Stimulated activated CD4-positive, alpha-beta T cell treated with anti-CD3 and anti-CD28 coated beads, Interleukin-1b, Interleukin-23, amount 100 ng/mL, for 4 hours (primary cell): ENCODE data around the gene ANKRD33B.
"Not testable (repeated sequence)": the region's sequence is repeated elsewhere in the genome, so short reads cannot be mapped to it uniquely, and the experiment has no call there.

Experiments
- DNase-seq, 2 donors: peaks; one replicate each; pipeline ENCODE4 v3.0.0-alpha.2; 2020; ENCODE audit warnings: low read depth in 2 of 2

ANKRD33B gene

DNA sequence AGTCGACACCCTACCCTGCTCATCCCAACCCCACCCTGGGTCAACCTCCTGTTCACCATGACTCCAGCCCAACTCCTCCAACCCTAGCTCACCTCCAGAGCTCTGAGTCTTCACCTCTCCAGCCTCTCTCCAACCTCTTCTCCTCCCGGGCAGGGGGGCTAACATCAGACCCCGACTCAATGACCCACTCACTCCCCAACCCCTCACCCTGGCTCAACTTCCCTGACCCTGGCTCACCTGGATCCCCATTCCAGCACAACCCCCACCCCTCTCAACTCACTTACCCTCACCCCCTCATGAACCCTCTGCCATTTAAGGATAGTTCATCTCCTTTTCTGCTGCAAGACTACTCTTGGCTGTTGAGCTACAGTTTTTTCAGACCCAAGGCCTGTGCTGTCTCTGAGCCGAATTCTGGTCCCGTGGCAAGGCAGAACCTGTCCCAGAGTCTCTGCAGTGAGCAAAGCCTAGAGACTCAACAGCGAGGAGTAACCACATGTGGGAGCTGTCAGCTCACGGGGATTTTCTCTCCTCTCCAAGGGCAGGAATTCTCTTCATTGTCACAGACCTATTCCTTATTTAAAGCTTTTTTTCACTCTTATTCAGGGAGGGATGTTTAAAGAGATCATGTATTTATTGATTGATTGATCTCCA, 29.8 kb downstream of the ANKRD33B start:
- DNase-seq = no peak

DNA sequence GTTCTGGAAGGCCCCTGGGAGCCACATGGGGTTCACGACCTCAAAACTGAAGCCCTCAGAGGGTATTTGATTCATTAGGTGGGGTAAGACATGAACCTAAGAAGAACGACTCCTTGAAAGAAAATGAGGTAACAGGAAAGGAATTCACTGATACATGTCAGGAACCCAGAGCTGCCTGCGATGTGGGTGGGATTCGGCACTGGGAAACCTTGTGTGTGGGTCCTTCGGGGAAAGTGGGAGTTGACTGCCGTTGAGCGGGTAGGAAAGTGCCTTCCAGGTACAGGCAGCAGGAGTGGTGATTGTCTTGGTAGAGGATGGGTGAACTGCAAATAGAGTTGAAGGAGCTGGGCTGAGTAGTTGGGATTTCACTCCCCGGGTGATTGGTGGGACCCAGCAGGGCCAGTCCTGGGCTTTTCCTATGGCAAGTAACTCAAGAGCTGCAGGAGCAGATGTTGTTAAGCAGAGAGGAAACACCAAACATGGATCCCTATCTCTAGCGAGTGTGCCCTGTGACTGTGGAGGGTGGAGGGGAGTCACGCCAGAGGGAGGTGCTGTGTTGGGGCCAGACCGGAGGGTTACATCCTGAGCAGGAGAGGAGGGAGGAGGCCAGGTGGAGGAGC, 30.8 kb downstream of the ANKRD33B start:
- DNase-seq = no peak

DNA sequence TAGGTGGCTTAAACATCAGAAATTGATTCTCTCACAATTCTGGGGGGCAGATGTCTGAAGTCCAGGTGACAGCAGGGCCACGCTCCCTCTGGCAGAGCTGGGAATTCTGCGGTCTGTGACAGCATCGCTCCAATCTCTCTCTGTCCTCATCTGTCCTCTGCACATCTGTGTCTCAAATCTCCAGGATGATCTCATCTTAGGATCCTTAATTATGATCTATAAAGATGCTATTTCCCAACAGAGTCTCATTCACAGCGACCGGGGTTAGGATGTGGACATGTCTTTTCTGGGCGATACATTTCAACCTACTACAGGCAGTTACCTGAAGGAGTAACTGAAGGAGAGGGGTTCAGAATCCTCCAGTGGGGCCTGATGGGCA, 31.4 kb downstream of the ANKRD33B start:
- DNase-seq = no peak

DNA sequence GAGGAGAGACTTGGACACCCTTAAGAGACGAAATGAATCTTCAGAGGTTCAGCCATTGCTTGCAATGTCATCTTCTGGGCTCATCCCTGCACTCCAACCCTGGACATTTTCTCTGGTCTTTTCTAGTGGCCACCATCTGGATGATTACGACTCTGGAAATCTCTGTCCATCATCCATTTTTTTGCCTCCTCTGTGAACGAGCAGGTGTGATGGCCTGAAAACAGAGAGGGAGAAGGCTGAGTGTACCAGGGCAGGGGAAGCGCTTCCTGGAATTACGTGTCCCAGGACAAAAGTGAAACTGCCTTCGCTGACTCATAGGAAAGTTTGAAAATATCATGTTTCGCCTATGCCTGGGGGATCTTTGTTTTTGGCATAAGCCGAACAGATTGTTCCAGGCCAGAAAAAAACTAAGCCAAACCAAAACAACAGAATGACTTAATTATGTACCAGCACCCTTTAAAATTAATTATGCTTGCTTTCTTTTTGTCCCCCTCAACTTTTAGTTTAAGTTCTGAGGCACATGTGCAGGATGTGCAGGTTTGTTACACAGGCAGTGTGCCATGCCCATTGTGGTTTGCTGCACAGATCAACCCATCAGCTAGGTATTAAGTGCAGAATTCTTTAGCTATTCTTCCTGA, 31.9 kb downstream of the ANKRD33B start:
- peak in 1 of 2 donors; percentile 32 for DNase-seq

DNA sequence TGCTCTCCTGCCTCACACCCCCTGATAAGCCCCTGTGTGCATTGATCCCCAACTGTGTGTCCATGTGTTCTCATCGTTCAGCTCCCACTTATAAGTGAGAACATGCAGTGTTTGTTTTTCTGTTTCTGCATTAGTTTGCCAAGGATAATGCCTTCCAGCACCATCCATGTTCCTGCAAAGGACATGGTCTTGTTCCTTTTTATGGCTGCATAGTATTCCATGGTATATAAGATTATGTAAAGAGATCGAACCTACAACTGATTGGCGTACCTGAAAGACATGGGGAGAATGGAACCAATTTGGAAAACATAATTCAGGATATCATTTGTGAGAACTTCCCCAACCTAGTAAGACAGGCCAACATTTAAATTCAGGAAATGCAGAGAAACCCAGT, 32.4 kb downstream of the ANKRD33B start:
- DNase-seq = no peak

DNA sequence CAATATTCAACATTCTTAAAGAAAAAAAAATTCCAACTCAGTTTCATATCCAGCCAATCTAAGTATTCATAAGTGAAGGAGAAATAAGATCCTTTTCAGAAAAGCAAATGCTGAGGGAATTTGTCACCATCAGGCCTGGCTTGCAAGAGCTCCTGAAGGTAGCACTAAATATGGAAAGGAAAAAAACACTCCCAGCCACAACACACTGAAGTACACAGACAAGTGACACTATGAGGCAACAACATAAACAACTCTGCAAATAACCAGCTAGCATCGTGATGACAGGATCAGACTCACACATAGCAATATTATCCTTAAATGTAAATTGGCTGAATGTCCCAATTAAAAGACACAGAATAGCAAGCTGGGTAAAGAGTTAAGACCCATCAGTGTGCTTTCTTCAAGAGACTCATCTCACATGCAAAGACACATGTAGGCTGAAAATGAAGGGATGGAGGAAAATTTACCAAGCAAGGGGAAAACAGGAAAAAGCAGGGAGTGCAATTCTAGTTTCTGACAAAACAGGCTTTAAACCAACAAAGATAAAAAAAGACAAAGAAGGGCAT, 33.1 kb downstream of the ANKRD33B start:
- DNase-seq = no peak

DNA sequence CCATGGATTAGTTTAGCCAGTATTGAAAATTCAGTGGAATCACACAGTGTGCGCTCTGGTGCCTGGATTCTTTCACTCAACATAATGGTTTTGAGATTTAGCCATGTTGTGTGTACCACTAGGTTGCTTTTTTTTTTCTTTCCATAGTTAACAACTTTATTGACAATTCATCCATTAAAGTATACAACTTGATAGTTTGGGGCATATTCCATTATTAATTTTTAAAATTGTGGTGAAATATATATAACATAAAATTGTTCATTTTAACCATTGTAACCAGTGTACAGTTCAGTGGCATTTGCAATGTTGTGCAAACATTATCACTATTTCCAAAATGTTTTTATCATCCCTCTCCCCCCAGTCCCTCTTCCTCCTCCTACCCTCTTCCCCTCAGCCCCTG, 35.2 kb downstream of the ANKRD33B start:
- no peak for DNase-seq

DNA sequence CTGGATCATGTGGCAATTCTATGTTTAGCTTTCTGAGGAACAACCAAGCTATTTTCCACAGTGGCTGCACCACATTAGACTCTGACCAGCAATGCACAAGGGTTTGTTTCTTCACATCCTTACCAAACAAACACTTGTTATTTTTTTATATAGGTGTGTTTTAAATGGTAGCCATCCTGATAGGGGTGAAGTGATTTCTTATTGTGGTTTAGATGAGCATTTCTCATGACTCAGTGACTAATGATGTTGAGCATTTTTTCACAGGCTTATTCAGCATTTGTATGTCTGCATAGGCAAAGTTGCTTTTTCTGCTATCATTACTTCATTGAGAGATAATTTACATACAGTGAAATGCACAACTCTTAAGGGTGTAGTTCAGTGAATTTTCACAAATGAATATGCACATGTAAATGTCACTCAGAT, 36.0 kb downstream of the ANKRD33B start:
- no peak for DNase-seq

DNA sequence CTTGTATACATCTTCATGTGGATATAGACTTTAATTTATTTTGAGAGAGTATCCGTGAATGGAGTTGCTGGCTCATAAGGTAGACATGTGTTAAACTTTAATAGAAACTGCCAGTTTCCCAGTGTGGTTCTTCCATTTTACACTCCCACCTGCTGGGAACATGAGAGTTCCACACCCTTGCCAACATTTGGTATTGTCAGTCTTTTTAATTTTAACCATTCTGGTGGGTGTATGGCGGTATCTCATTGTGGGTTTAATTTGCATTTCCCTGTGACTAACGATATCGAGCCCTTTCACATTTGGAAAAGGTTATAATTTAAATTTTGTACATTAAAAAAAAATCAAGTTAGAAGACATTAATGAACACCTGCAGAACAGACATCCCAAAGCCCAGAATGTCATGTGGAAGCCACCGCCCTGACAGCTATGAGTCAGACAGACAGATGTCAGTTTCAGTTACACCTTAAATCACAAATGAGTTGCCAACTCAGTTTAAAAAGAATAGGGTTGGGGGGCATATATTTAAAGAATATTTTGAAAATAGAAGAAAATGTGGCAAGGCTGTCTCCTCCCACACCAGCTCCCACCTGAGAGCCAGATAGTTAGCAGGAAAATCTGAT, 36.9 kb downstream of the ANKRD33B start:
- no peak for DNase-seq

DNA sequence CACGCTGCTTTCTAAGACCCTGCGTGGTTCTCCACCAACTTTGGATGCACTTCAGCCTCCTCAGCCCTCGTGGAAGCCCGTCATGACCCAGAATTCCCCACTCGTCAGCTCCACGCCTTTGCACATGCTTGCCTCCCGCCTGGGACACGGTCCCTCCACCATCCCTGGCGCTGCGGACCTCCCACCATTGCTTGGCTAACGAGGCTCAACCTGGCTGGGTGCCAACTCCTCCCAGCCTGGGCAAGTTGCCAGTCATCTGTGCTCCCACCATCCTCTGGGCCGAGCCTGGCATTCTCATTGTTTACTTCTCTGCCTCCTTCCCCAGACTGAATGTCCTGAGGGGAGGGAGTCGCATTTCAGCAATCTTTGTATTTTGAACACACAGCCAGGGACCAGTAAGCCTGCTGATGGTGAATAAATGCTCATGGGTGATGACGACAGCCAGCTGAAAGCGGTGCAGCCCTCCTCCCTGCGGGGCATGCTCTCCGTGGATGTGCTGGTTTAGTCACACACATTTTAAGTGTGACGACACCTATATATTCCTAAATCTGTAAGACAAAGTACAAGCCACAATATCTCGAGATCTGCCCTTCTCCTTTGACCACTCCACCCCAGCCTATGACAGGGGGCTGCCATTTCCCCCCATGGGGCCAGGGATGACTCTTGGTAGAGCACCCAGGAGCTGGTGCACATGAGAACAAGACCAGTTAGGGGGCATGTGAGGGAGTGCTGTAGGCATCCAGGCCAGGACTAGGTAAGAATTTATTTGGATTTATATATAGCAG, 37.6 kb downstream of the ANKRD33B start:
- DNase-seq = no peak

DNA sequence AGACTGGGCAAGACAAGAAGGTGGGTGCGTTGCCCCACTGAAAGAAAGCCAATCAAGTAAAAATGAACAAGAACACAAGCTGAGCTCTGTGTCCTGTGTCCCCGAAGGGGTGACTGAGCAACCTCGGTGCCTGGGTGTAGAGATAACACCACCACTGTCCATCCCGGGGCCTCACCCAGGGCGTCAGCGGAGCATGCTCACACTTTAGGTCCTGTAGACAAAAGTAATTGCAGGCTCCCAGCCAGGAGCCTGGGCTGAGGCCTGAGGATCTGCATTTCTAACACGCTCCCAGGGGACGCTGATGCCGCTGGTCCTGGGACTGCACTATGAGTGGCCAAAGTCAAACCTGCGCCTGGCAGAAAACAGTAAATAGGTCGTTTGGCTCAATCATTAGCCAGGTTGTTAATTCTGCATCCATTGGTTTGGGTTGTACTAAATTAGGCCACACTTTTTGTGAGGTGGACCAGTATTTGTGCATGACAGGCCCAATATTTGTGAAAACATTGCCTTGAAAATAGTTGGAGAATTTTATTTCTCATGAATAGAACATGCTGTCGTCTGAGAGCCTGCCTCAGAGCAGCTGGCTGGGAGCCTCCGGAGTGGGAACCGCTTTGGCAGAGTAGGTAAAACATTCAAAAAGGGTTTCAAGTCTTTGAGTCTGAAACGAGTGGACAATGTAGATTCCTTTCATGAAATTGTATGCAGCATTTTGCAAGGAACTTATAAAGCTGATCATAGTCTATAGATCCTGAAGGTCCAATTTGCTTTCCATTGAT, 38.3 kb downstream of the ANKRD33B start:
- no peak for DNase-seq

DNA sequence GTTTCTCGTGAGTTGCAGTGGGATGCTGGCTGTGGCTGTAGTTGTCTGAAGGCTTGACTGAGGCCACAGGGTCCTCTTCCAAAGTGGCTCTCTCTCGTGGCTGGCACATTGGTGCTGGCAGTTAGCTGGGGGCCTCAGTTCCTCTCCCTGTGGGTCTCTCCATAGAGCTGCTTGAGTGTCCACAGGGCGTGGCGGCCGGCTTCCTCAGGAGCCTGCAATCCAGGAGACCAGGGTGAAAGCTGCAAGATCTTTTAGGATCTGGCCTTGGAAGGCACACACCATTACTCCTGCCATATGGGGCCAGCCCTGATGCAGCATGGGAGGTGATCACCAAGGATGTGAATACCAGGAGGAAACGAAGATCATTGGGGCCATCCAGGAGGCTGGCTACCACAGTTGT, 41.1 kb downstream of the ANKRD33B start:
- no peak for DNase-seq

DNA sequence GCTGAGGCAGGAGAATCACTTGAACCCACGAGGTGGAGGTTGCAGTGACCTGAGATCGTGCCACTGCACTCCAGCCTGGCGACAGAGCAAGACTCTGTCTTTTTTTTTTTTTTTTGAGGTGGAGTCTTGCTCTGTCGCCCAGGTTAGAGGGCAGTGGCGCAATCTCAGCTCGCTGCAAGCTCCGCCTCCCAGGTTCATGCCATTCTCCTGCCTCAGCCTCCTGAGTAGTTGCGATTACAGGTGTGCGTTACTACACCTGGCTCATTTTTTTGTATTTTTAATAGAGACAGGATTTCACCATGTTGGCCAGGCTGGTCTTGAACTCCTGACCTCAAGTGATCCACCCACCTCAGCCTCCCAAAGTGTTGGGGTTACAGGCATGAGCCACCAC, 42.8 kb downstream of the ANKRD33B start:
- DNase-seq = not testable (repeated sequence)

DNA sequence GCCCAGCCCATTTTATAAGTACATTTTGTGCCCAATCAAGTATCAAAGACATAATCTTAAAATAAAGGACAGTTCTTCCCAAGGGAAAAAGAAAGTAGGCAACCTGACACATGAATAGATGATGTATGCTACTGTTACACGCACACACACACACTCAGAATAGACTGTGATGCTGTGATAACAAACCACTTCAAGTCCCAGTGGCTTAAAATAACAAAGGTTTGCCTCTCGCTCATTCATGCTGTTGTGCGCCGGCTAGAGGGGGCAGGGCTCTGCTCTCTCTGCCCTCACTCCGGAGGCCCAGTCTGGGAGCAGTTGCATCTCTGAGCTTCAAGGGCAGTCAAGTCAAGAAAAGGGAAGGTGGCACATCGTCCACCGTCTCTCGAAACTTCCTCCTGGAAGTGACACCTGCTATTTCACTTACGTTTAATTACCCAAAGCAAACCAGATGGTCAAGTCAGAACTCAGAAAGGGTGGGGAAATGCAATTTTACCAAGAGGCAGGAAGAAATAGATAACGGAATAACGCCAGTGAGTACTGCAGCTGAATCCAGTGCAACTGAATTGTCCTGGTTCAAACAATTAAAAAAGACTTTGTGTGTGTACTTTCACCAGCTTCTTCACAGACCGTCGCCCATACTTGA, 43.3 kb downstream of the ANKRD33B start:
- no peak for DNase-seq

DNA sequence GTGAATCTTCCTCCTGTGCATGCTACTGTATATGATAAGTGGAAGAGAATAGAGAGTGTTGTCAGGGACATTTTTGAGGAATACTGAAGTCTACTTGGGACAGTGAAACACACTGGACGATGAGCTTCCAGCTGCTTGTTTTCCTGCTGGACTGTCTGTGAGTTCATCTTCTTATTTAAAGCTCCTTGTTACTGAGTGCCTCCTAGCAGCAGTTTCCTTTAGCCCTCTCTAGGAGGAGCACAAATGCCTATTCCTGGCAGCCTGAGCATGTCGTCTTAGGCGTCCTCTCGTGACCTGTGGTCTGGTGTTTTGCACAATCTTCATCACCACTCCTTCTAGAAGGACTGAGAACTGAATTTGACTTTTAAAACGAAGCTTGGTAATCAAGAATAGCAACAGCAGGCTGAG, 43.8 kb downstream of the ANKRD33B start:
- no peak for DNase-seq

DNA sequence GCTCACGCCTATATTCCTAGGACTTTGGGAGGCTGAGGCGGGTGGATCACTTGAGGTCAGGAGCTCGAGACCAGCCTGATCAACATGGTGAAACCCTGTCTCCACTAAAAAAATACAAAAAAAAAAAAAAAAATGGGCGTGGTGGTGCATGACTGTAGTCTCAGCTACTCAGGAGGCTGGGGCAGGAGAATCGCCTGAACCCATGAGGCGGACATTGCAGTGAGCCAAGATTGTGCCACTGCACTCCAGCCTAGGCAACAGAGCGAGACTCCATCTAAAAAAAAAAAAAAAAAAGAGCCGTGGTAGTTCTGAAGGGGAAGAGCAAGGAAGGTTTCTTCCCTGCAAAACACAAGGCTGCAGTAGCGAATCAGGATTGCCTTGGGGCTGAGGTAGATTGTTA, 44.2 kb downstream of the ANKRD33B start:
- not testable (repeated sequence) for DNase-seq

DNA sequence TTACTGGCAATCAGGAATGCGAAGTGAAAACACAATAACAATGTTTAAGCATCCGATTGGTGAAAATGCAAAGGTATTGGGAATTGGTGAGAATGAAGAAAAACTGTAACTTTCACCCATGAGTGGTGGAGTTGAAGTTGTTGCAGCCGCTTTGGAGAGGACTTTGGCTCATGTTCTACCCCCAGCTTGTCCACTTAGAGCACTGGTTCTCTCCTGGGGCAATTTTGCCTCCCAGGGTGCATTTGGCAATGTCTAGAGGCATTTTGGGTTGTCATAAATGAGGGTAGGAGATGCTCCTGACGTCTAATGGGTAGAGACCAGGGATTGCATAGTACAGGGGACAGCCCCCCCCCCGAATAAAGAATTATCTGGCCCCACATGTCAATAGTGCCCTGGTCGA, 46.2 kb downstream of the ANKRD33B start:
- no peak for DNase-seq

DNA sequence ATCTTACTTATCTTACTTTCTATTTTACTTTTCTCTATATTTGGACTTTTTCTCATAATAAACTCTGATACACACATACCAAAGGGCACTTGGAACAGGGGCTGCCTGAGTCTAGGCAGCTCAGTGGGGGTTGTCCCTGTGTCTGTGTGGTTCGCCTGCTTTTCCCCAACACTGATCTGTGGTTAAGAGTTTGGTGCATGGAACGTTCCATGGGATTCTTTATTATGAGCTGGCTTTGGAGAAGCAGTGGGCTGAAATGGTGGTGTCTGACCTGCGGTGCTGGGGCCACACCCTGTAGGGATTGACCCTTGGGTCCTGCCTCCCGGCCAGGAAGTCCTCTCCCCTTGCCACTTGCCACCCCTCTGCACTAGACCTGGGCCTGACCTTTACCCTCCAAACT, 47.4 kb downstream of the ANKRD33B start:
- no peak for DNase-seq

DNA sequence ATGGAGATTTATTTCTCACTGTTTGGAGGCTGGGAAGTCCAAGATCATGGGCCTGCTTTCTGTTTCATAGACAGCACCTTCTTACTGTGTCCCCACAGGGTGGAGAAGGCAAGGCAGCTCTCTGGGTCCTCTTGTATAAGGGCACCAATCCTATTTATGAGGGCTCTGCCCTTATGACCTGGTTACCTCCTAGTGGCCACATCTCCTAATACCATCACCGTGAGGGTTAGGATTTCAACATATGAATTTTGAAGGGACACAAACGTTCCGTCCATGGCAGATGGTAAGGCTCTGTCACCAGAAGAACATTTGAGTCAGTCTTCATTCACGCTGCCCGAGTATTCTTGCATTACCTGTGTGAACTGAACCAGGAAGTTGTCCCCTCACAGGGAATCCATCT, 48.4 kb downstream of the ANKRD33B start:
- DNase-seq = no peak

DNA sequence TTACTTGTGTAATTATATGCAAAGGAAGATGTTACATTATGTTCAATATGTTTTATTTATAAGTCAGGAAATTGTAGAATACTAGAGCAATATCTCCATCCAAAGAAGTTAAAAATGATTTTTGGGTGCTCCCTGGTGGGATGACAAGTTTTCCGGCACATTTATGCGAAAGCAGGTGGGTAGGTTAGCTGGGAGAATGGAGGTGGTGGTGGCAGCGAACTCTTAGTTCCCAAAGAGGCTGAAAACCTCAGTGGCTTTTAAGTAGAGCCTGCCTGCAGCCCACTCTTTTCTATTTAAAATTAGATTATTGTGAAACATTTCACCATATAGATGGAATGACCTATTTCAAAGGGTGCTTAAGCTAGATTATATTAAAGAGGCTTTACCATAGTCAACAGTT, 51.8 kb downstream of the ANKRD33B start:
- DNase-seq = no peak

DNA sequence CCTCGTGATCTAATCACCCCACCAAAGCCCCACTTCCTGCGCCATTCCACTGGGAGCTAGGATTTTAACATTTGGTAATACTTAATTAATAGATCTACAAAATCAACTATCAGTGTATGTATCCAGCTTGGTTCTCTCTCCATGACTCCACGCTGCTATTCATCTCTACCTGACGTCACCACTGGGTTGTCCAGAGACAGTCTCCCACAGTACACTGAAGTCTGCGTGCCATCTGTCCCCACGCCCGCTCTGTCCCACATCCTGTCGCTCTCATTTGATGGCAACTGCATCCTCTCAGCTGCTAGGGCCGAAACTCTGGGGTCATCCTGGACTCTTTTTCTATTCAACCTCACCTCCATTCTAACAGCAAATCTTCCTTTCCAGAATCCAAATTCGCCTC, 53.2 kb downstream of the ANKRD33B start:
- DNase-seq = no peak
